ENCODE results near the gene SFMBT1. TPM values are rescaled to one million over a fixed set of nuclear protein-coding genes. Genes with fewer than 3 reads are reported as not detected.

The SFMBT1 gene
- total RNA-seq, 2 experiments from 2014 or later = 12.9 to 18.1 TPM

DNA sequence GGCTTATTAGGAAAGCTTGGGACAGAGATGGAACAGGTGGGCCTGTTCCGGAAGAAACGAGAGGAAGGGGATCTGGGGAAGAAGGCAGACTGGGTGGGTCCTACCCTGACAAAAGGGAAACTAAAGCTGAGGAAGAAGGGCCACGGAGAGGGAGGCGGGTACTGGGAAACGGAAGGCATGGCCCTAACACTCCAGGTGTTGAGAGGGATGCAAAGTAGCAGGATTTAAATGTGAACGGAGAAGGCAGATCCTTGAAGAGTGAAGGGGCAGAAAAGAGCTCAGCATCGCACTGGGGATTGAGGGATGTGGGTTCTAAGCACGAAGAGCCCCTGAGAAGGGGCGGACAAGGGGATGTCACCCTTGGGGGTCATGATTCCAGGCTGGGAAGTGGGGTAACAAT, 149.3 kb downstream of the SFMBT1 start:
- H2AFZ ChIP-seq (ENCODE audit: low read length) = peak overlapping the region; percentile 87
- CTCF ChIA-PET (ENCODE audit: unreplicated experiment) = no interaction called here
- H3K79me2 ChIP-seq (ENCODE audit: insufficient read depth, low read depth, low read length) = peaks cover 5% of the 10 kb centered on the region; the same call in 1 of the 2 replicates

DNA sequence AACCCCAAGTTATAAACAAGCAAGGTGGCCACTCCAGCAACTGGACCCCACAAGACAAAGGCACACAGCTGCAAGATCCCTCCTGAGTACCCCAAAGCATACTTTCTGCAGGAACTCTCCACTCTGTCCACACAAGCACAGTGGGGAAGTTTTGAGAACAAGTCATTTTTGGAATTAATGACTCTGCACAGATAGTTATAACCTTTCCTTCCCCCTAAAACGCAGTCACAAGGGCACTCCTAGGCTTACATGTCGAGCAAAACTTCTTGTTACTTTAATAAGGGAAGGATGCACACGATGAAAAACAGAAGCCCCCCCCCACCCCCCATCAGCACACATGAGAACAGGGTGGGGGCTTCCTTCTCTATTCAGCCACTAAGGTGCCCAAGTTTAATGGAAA, 149.7 kb downstream of the SFMBT1 start:
- ChIA-PET CTCF (ENCODE audit: unreplicated experiment) (no interaction called here), POLR2A (interaction anchor here (0.6 to 1.8 kb wide), 3 partner anchors 9 to 153 kb away, joined by 3 to 6 read pairs (median 4); no protein-coding TSS in a partner anchor)
- Histone ChIP-seq H3K9me2 (ENCODE audit: insufficient read depth, low read length) (no peaks in the 10 kb centered on the region), H3K4me2 (ENCODE audit: low read length) (peak overlapping the region; percentile 99), H3K27ac (ENCODE audit: low read depth, low read length, poor library complexity, severe bottlenecking) (no peak overlapping the region), H4K20me1 (ENCODE audit: insufficient read depth, low read length) (0 out of 2 replicates have a peak, but pooled peaks cover 9% of the 10 kb centered on the region), H3K36me3 (ENCODE audit: insufficient read depth, low read length) (peaks cover 5% of the 10 kb centered on the region; the same call in 1 of the 2 replicates), H3K79me2 (ENCODE audit: insufficient read depth, low read depth, low read length) (peaks cover 5% of the 10 kb centered on the region; the same call in 1 of the 2 replicates), H3K4me3 (ENCODE audit: low read depth, low read length, poor library complexity, severe bottlenecking) (peak overlapping the region; percentile 89), H3K9me3 (ENCODE audit: low read length) (no peaks in the 10 kb centered on the region), H3K4me1 (ENCODE audit: insufficient read depth, low read length, poor library complexity, severe bottlenecking) (peaks cover 19% of the 10 kb centered on the region), H2AFZ (ENCODE audit: low read length) (no peak overlapping the region)
- no peak for DNase-seq (ENCODE audit: low spot score)
- intact Hi-C loops (cut with micrococcal nuclease; ENCODE audit: unreplicated experiment) = no loop called here
- TSS peak; percentile 31 for BruUV-seq (replicated peaks)
- TF ChIP-seq, protein P1, sequence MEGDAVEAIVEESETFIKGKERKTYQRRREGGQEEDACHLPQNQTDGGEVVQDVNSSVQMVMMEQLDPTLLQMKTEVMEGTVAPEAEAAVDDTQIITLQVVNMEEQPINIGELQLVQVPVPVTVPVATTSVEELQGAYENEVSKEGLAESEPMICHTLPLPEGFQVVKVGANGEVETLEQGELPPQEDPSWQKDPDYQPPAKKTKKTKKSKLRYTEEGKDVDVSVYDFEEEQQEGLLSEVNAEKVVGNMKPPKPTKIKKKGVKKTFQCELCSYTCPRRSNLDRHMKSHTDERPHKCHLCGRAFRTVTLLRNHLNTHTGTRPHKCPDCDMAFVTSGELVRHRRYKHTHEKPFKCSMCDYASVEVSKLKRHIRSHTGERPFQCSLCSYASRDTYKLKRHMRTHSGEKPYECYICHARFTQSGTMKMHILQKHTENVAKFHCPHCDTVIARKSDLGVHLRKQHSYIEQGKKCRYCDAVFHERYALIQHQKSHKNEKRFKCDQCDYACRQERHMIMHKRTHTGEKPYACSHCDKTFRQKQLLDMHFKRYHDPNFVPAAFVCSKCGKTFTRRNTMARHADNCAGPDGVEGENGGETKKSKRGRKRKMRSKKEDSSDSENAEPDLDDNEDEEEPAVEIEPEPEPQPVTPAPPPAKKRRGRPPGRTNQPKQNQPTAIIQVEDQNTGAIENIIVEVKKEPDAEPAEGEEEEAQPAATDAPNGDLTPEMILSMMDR (conservative IDR thresholded peaks at IDR 0.05; ENCODE audit: low read length) = no peak
- no peak for TF ChIP-seq EZH2phosphoT487 (IDR thresholded peaks at IDR 0.05; ENCODE audit: borderline replicate concordance, low read depth, low read length)

More for the DNA sequence above, 149.3 kb downstream of the SFMBT1 start:
- H3K9me3 ChIP-seq (ENCODE audit: low read length) = no peaks in the 10 kb centered on the region
- POLR2A ChIA-PET = interaction anchor here (0.5 to 1.8 kb wide), 6 partner anchors 8 to 176 kb away, joined by 3 to 6 read pairs (median 4); no protein-coding TSS in a partner anchor
- H3K27ac ChIP-seq (ENCODE audit: low read depth, low read length, poor library complexity, severe bottlenecking) = no peak overlapping the region
- peaks cover 5% of the 10 kb centered on the region; the same call in 1 of the 2 replicates for H3K36me3 ChIP-seq (ENCODE audit: insufficient read depth, low read length)
- peaks cover 19% of the 10 kb centered on the region for H3K4me1 ChIP-seq (ENCODE audit: insufficient read depth, low read length, poor library complexity, severe bottlenecking)
- intact Hi-C loops (cut with micrococcal nuclease; ENCODE audit: unreplicated experiment) = no loop called here
- H3K4me2 ChIP-seq (ENCODE audit: low read length) = peak overlapping the region; percentile 99
- peak; percentile 37 for DNase-seq (ENCODE audit: low spot score)
- no TSS peak for BruUV-seq (replicated peaks)
- no peaks in the 10 kb centered on the region for H3K9me2 ChIP-seq (ENCODE audit: insufficient read depth, low read length)
- TF ChIP-seq, protein P1 (conservative IDR thresholded peaks at IDR 0.05; ENCODE audit: low read length) = no peak
- TF ChIP-seq EZH2phosphoT487 (IDR thresholded peaks at IDR 0.05; ENCODE audit: borderline replicate concordance, low read depth, low read length) = no peak
- H3K4me3 ChIP-seq (ENCODE audit: low read depth, low read length, poor library complexity, severe bottlenecking) = peak overlapping the region; percentile 89
- H4K20me1 ChIP-seq (ENCODE audit: insufficient read depth, low read length) = 0 out of 2 replicates have a peak, but pooled peaks cover 9% of the 10 kb centered on the region

DNA sequence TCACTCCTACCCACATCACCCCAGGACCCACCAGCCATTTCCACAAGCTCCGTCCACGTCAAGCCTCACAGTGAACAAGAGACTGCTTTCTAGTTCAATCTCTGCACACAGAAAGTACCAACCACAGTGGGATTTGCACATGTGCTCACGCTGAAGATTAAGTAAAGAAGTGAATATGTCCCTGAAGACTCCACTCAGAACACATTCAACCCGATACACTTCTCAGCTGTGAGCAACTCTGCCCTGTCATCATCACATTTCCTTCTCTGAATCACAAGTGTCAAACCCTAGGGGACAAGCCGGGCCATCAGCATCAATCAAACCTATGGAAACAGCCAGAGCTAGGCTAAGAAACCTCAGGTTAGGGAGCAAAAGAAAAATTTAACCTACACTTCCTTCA, 150.5 kb downstream of the SFMBT1 start:
- H3K4me2 ChIP-seq (ENCODE audit: low read length) = peak overlapping the region; percentile 99; the same call in 1 of the 2 replicates
- intact Hi-C loops (cut with micrococcal nuclease; ENCODE audit: unreplicated experiment) = no loop called here
- H3K9me2 ChIP-seq (ENCODE audit: insufficient read depth, low read length) = no peaks in the 10 kb centered on the region
- BruUV-seq (replicated peaks) = no TSS peak
- H3K79me2 ChIP-seq (ENCODE audit: insufficient read depth, low read depth, low read length) = peaks cover 5% of the 10 kb centered on the region; the same call in 1 of the 2 replicates
- H3K9me3 ChIP-seq (ENCODE audit: low read length) = no peaks in the 10 kb centered on the region
- CTCF ChIA-PET (ENCODE audit: unreplicated experiment) = no interaction called here
- no peak for DNase-seq (ENCODE audit: low spot score)
- H3K4me3 ChIP-seq (ENCODE audit: low read depth, low read length, poor library complexity, severe bottlenecking) = no peak overlapping the region
- H4K20me1 ChIP-seq (ENCODE audit: insufficient read depth, low read length) = 0 out of 2 replicates have a peak, but pooled peaks cover 9% of the 10 kb centered on the region
- no peak overlapping the region for H3K27ac ChIP-seq (ENCODE audit: low read depth, low read length, poor library complexity, severe bottlenecking)
- peaks cover 5% of the 10 kb centered on the region; the same call in 1 of the 2 replicates for H3K36me3 ChIP-seq (ENCODE audit: insufficient read depth, low read length)
- no peak overlapping the region for H2AFZ ChIP-seq (ENCODE audit: low read length)
- peaks cover 19% of the 10 kb centered on the region for H3K4me1 ChIP-seq (ENCODE audit: insufficient read depth, low read length, poor library complexity, severe bottlenecking)
- TF ChIP-seq, protein P1 (conservative IDR thresholded peaks at IDR 0.05; ENCODE audit: low read length) = no peak
- TF ChIP-seq EZH2phosphoT487 (IDR thresholded peaks at IDR 0.05; ENCODE audit: borderline replicate concordance, low read depth, low read length) = no peak
- POLR2A ChIA-PET = interaction anchor here (0.9 kb wide), 1 partner anchor 10 kb away, joined by 3 read pairs; no protein-coding TSS in a partner anchor

Measured in OCI-LY7 (cell line).